Measurements from ENCODE around the gene TDRKH. TPM values are rescaled to one million over a fixed set of nuclear protein-coding genes. Genes with fewer than 3 reads are reported as not detected.

Gene TDRKH
- total RNA-seq, 2 donors from 2014 or later: 21.1 to 25.0 TPM

GRCh38 chr1:151807131-151807530 is 16.8 kb upstream of the TDRKH start:
- TF ChIP-seq CTCF (IDR thresholded peaks at IDR 0.05) (no peak), POLR2AphosphoS5 (IDR thresholded peaks at IDR 0.05) (no peak), POLR2A (IDR thresholded peaks at IDR 0.05) (no peak)
- Histone ChIP-seq H3K36me3 (no peaks in the 10 kb centered on the region), H3K4me1 (replicated peaks) (no peaks in the 10 kb centered on the region), H3K27ac (no peak overlapping the region), H3K9me3 (no peaks in the 10 kb centered on the region), H3K27me3 (replicated peaks; ENCODE audit: insufficient read depth) (no peaks in the 10 kb centered on the region), H3K4me3 (no peak overlapping the region)
- intact Hi-C loops (cut with DNase I): no loop called here
- DNase-seq (ENCODE audit: low spot score): no peak
- WGBS: 74% methylated on average over 5 of the region's 5 CpGs

- 89% methylated on average over 7 of the region's 7 CpGs for WGBS
These were observed 15.9 kb upstream of the TDRKH start for GRCh38 chr1:151806170-151806569.

GRCh38 chr1:151805066-151805820 is 14.9 kb upstream of the TDRKH start, which contains the start of gene LINGO4:
TSS of gene LINGO4 (minus strand) at chr1:151805419. CDS start at chr1:151802704, 2,715 bp downstream.
- 40% methylated on average over 12 of the region's 12 CpGs for whole genome bisulfite sequencing

More at GRCh38 chr1:151806170-151806569, 15.9 kb upstream of the TDRKH start:
- no peaks in the 10 kb centered on the region for H3K36me3 ChIP-seq
- intact Hi-C loops (cut with DNase I): no loop called here
- H3K4me1 ChIP-seq (replicated peaks): no peaks in the 10 kb centered on the region
- DNase-seq (ENCODE audit: low spot score): no peak
- no peaks in the 10 kb centered on the region for H3K9me3 ChIP-seq
- H3K27me3 ChIP-seq (replicated peaks; ENCODE audit: insufficient read depth): no peaks in the 10 kb centered on the region
- H3K27ac ChIP-seq: no peak overlapping the region
- no peak for TF ChIP-seq POLR2A (IDR thresholded peaks at IDR 0.05)
- TF ChIP-seq POLR2AphosphoS5 (IDR thresholded peaks at IDR 0.05): no peak
- TF ChIP-seq CTCF (IDR thresholded peaks at IDR 0.05): no peak
- no peak overlapping the region for H3K4me3 ChIP-seq

GRCh38 chr1:151803915-151804314 is 13.6 kb upstream of the TDRKH start:
- WGBS: 90% methylated on average over 3 of the region's 3 CpGs

More at GRCh38 chr1:151805066-151805820, 14.9 kb upstream of the TDRKH start, which contains the start of gene LINGO4:
- intact Hi-C loops (cut with DNase I): no loop called here
- TF ChIP-seq CTCF (IDR thresholded peaks at IDR 0.05) (no peak), POLR2A (IDR thresholded peaks at IDR 0.05) (no peak), POLR2AphosphoS5 (IDR thresholded peaks at IDR 0.05) (no peak)
- H3K27me3 ChIP-seq (replicated peaks; ENCODE audit: insufficient read depth): no peaks in the 10 kb centered on the region
- no peak within 1 kb of the TSS for H3K27ac ChIP-seq
- H3K36me3 ChIP-seq: no peaks in the 10 kb centered on the region
- no peak for DNase-seq (ENCODE audit: low spot score)
- H3K9me3 ChIP-seq: no peaks in the 10 kb centered on the region
- H3K4me1 ChIP-seq (replicated peaks): no peaks in the 10 kb centered on the region
- no peak within 1 kb of the TSS for H3K4me3 ChIP-seq

GRCh38 chr1:151803164-151803563 is 12.9 kb upstream of the TDRKH start:
- no peak for TF ChIP-seq CTCF (IDR thresholded peaks at IDR 0.05)
- TF ChIP-seq POLR2A (IDR thresholded peaks at IDR 0.05): no peak
- TF ChIP-seq POLR2AphosphoS5 (IDR thresholded peaks at IDR 0.05): no peak
- Histone ChIP-seq H3K4me3 (no peak overlapping the region), H3K36me3 (no peaks in the 10 kb centered on the region), H3K4me1 (replicated peaks) (no peaks in the 10 kb centered on the region), H3K27ac (no peak overlapping the region), H3K27me3 (replicated peaks; ENCODE audit: insufficient read depth) (no peaks in the 10 kb centered on the region), H3K9me3 (no peaks in the 10 kb centered on the region)
- intact Hi-C loops (cut with DNase I): no loop called here
- no peak for DNase-seq (ENCODE audit: low spot score)

More at GRCh38 chr1:151803915-151804314, 13.6 kb upstream of the TDRKH start:
- Histone ChIP-seq H3K4me1 (replicated peaks) (no peaks in the 10 kb centered on the region), H3K27ac (no peak overlapping the region), H3K9me3 (no peaks in the 10 kb centered on the region), H3K4me3 (no peak overlapping the region), H3K36me3 (no peaks in the 10 kb centered on the region), H3K27me3 (replicated peaks; ENCODE audit: insufficient read depth) (no peaks in the 10 kb centered on the region)
- intact Hi-C loops (cut with DNase I): no loop called here
- no peak for TF ChIP-seq POLR2AphosphoS5 (IDR thresholded peaks at IDR 0.05)
- TF ChIP-seq POLR2A (IDR thresholded peaks at IDR 0.05): no peak
- DNase-seq (ENCODE audit: low spot score): no peak
